Left forelimb (tissue), 1 donor: ENCODE measurements around the gene ZNF488.

Experiments used
- DNase-seq: peaks from one replicate; pipeline ENCODE4 v3.0.0-alpha.2; 2018; ENCODE audit warnings: low spot score

The ZNF488 gene

DNA sequence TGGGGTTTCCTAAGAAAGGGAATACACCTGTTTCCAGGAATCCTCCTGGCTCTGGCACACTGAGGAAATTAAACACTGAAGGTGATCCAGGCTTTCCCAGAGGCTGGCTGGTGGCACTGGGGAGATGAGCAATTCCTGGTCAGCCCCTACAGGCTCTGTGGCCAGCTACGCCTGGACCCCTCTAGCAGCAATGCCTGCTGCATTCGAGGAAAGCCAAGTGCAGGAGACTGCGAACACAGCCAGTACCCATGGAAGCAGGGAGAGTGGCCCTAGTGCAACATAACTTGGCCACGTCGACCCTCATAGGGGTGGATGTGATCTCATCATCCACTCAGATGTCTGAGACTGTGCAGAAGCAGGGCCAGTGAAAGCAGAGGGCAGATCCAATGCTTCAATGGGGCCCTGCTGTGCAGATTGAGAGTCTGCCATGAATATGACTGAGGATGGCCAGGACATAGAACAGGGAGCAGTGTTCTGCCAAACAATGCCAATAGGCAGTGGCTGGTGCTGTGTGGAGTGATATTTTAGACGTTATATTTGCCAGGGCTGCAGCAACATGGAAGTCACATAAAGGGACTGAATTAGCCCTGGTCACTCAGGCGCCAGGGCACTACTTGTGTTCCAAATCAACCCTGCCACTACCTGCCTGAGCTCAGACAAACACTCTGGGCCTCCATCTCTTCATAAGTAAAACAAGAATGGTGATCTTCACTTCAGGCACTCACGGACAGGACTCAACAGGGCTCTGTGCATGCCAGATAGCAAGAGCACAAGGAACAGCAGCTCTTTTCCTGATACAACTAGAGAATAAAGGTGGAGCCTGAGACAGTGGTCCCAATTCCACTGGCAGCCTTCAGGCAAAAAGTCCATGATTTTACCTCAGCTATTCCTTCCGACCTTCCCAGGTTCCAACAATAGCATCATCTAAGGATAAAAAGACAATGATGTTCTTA is 2.4 kb downstream of the ZNF488 start:
- DNase-seq = peak; percentile 53

DNA sequence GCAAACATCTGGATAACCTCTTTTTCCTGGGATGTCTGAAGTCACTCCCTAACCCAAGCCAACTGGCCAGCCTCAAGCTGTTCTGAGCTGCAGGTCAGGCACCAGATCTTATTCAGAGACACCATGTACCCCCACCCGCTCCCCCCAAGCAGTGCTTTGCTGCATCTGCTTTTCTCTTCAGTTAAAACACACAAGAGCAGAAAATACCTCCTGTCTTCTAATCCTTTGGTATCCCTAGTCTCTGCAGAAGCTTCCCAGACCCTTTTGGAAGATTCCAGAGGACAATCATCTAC is 3.0 kb downstream of the ZNF488 start:
- peak; percentile 51 for DNase-seq

DNA sequence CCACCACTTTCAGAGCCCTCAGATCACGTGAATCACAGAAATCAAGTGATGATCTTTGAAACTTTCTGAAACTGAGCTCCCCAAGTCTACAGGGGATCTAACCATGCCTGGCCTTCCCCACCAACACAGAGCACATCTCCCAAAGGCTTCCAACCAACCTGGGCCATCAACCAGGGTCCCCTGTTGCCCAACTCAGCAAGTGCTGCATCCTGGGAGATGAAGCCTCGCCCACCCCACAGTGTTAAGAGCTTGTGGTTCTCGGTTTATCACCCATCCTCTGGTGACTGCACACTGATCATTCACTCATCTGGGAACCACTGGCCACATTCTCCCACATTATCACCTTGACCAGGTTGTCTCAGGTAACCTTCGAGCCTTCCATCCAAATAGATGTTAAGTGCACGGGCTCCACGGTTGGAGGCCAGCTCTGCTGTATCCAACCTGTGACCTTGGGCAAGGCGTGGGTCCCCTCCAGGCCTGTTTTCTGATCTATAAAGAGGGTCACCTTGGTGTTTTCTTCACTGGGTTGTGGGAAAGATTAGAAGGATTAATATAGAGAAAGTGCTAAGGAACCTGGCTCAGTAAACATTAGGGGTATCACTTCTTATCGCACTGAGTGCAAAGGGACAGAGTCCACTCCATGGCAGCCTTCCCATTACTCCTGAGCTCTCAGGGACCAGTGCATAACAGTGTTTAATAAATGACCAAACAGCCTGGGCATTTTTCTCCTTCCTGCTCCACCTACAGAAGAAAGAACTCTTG is 3.6 kb downstream of the ZNF488 start:
- DNase-seq = peak; percentile 41

DNA sequence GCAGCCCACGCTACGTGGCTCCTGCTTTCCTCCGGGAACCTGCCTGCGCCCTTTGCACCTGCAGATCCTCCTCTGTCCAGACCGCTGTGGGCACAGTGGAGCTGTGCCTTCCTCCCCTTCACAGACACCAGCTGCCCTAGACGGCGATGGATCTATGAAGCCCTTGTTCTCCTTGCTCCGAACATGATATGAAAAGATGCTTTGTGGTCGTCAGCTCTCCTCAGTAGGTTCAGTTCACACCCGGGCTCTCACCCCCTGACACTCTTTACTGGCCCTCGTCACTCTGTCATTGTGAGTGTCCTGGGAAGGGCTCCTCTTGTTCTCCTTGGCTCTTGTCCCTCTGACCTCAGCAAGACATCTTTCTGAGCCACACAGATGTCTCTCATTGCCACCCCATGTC is 4.2 kb downstream of the ZNF488 start:
- peak; percentile 36 for DNase-seq

DNA sequence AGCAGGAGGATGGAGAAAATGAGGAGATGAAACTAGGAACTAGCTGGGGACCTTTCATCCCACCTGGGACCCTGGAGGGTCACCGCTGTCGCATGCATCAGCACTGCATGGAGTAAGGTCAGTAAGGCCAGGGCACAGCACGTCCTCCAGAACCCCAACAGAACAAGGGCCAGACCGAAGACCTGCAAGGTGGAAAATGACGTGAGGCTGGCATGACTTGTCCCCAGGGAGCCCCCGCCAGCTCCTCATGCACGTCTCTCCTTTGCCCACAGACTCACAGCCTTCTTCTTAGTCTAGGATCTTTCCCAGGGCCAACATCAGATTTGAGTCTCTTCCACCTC is 4.7 kb downstream of the ZNF488 start:
- DNase-seq = no peak

DNA sequence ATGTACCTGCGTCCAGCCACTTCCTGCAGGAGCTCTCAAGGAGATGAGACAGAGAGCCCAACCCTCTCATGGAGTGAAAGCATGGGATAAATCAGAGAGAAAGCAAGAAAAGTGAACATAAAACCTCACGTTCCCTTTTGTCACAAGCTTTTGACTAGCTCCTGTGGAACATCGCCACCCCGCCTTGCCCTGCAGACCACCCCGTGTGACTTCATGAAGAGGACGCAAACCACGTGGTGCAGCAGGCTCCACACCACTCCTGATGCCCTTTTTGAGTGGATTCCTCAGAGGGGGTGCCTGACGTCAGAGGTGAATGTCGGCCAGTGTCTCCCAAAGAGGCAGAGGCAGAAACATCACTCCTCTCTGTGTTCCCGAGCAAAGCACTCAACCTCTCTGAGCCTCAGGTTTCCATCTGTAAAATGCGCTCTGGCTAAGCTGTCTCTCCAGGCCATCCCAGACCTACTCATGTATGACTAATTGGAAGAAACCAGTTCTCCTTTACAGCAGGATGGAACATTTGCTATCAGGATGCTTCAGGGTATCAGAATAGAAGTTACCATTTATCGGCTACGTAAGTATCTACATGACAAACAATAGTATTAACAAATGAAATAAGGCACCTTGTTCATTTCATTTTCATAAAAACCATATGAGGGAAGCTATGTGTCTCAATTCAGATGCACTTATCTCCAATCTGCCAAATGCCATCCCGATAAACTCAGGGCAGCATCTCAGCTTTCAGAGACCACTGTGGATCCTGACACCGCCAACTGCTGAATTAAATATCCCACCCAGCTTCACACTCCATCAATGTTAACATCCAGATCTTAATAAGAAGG is 5.3 kb downstream of the ZNF488 start:
- peak; percentile 41 for DNase-seq

DNA sequence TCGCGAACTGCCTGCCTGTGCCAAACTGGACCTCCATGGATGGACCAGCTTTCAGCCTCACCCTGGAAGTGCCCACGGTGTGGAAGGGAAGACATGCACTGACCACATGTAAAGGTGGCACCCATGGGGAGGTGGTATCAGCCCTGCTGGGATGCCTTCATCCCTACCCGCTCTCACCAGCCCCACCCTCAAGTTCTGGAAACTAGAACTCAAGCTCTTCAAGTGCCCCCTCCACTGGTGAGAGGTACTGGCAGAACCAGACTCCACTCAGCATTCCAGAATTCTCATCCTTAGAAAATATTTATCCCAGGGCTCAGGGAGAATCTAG is 5.9 kb downstream of the ZNF488 start:
- DNase-seq = peak; percentile 60

DNA sequence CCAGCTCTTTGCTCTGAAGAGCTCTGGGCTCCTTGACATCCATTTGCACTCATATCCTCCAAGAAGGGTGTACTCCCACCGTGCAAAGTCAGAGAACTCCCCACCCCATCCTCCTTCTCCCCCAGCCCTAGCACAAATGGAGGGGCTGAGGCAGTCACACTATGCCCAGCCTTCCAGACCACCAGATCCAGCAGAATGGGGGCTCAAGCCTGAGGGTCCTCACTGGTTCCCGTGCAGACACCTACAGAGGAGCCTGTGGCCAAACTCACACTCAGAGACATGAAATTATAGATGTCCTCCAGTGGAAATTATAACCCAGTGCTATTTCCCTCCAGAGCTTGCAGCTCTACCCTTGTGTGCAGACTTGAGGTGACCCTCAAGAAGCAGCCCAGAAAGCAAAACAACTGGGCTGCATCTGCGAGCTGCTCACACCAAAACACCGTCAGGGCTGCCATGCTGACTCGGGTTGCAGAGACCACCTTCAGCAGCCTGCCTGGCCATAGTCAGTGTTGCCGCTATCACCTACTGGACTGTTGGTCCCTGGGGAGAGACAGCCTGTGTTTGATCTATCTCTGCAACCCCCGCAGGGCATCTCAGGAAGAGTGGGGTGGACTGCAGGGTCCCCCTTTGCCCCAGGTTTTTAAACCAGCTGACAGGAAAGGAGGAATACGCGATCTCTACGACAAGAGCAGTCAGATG is 7.4 kb downstream of the ZNF488 start:
- peak; percentile 31 for DNase-seq

DNA sequence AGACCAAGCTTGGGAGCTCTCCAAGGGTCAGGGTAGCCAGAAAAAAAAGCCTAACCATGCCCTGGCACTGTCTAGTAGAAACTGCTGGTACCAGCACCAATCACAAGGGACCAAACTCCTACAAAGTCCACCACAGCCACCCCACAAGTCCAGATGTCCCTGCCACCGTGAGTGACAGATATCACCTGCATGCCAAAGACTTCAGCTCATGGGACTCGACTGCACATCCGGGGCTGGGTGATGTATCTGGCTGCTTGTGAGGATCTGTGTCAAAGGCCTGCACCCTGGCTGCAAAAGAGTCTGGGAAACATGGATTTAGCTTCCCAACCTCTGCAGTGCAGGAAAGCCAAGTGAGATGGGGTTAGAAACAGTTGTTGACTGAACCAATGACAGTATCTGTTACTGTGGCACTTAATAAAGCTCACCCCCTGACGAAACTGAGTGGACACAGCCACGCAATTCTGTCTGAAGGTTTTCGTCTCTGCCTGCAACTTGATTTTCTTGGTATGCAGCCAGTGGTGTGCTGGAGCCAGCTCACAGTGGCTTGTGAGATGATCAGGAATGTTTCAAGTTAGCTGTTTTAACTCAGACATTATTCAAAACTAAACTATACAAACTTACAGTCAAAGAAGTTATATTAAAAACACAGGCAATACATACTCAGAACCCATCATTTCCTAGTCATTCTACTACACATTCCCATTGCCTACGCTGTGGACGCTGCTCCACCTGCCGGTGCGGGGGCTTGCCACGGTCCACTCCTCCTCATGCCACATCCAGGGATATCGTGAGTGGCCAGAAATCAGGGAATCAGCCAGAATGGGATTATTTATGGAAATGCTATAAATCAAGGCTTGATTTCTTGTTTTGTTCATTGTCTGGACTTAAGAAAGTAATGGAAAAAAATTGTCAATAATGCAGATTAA is 9.2 kb downstream of the ZNF488 start:
- DNase-seq = peak; percentile 63

DNA sequence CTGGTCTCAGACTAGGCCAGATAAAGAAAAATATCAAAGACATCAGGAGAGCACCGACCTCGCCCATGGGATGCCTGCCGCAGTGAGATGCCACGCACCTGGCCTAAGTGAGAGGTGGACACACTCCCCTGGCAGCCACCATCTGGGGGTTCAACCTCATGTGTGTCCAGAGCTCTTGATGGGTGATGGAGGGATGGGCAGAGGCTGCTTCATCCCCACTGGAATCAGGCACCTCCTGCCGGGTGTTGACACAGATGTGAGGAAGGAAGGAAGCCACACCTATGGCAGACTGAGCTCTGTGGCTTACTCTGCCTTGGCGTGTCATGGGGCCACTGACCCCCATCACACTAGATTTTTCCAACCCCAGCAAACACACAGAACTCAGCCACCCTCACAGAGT is 11.4 kb downstream of the ZNF488 start:
- peak; percentile 55 for DNase-seq

DNA sequence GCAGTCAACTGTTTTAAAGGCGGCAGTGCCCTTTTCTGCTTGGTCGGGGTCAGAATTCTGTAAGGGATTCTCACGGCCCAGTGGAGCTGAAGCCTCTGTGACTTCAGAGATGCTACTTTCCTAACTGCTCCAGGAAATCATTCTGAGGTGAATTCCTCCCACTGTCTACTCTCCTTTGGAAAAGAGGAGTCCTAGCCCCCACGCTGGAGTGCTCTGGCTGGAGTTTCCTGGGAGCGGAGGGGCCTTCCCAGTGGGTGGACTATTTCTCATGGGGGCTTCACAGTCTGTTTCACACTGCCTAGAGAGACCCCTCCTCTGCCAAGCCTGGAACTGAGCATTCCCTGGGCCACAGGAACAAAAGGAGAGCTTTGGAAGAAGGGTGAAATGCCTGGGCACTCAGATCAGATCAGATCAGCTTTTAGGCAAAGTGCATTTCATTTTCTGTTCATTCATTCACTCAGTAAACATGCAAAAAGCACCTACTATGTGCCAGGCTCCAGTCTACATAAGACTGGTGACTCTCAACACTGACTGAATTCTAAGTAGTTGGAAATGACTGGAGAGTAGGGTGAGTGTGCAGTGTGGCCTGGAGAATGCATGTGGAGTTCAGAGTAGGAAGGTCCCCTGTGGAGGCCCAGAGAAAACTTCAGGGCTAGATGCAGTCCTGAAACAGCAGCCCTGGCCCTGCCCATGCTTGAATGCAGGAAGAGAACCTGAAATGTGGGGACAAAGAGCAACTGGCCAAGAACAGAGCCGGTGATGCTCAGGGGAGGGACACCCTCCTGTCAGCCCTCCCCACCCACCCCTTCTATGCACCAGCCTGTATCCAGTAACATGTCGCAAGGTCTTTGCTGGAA is 12.2 kb downstream of the ZNF488 start:
- peak; percentile 31 for DNase-seq

DNA sequence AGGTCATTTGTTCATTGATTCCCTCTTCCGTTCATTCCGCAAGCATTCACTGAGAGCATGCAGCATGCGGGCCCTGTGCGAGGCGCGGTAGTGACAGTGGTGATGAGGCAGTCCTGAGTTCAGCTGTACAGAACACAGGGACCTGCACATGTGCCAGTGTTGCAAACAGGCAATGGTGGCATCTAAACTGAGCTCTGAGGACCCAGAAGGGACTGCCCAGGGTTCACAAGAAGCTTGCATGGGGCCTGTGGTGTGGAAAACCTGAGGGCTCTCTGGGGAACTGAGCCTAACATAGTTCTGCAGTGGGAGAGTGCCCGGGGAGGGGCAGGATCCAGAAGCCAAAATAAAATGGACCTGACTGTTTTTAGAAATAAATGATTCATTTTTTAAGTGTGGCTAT is 13.2 kb downstream of the ZNF488 start:
- peak; percentile 18 for DNase-seq

DNA sequence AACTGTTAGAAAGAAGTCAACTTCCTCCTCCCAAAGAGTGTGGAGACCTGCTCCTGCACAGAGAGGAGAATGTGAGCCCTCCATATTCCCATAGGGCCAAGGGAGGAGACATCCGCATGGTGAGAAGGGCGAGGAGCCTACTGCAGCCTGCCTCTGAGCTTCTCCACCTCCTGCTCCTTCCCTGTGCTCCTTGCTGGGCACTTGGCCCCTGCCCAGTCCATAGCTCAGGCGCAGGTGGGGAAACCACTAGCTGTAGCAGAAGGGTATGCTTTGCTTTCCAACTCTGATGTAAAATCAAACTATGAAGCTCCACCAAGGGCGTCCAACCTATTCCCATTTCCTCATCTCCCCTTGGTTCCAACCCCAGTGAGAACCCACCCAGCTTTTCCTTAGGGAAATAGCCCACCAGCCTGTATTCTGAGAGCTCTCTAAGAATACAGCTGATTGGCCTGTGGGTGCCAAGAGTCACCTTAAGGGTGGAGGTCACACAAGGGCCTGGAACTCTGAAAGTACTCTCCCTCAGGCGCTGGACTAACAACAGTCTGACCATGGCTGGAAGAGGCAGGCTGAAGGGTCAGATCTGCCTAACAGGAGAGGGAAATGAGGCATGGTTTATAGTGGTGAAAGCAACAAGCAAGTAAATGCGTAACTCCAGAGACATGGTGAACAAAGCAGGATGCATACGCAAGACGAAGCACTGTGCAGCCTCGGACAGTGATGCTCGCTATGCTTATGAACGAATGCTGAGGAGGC is 13.9 kb downstream of the ZNF488 start:
- peak; percentile 36 for DNase-seq

DNA sequence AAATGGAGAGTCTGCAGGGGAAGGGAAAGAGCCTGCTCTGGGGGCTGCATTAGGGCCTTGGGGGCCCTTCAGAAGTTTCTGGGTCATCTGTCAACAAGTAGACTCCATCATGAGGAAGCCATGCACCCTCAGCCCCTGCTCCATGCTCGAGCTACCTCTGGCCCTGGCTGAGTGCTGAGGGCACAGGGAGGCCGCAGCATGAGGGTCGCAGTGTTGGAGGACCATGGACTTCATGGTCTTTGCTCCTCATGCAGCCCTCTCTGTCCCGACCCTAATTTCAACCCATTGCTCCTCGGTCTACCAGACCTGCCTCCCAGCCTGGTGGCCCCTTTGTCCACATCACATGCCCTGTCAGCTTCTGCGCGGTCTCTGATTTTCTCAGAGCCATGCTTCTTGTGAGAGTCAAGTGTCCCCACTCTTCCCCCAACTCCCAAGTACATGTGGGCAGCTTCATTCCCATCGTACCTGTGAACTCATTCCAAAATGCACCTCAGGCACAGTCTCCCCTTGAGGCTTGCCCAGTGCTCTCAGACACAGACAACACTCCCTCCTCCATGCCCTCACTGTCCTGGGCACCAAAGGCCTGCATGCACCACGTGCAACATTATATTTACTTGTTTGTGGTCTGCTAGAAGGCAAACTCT is 14.7 kb downstream of the ZNF488 start:
- DNase-seq = peak; percentile 40

DNA sequence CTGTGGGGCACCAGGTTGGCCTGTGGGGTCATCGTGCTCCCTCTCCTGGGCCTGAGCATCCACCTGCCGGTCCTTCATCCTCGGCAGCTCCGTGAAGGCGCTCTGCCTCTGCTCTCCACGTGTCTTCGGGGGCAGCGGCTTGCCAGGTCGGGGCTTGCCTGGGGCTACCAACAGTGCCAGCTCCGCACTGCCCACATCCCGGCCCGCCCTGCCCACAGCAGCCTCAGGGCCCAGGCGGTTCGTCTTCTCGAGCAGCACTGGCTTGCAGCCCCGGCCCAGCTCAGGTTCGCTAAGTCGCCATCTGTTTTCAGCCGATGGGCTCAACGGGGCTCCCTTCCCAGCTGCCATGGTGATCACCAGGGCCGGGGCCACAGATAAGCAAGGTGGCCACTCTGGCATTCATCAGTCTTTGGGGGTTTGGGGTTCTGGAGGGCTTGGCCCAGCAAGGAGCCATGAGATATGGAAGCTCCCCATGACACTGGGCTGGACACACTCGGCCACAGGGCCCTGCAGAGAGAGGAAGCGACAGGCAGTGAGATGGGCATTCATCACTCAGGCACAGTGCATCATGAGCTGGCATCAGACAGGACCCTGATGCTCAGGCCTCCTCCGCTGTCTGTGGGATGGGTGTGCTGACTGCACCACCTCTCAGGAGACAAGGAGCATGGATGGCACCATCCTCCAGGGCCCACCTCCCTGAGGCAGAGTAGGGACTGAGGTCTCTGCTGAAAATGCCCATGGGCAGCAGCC is 15.5 kb downstream of the ZNF488 start:
- peak; percentile 52 for DNase-seq

DNA sequence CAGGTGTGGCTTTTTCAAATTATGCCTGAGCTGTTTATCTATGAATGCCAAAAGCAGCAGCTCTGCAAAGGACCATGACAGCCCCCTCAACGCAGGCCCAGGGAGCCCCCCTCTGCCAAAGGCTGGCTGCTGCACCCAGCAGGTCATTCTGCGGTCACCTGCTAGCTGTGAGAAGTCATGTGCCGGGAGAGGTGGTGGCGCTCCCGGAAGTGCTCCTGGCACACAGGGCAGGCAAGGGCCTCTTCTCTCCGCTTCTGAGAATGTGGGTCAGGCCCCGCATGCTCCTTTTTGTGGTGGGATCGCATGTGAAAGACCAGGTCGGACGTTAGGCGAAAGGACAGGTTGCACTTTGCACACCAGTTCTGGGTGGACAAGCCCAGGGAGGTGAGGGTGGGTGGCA is 16.4 kb downstream of the ZNF488 start:
- DNase-seq = peak; percentile 45

DNA sequence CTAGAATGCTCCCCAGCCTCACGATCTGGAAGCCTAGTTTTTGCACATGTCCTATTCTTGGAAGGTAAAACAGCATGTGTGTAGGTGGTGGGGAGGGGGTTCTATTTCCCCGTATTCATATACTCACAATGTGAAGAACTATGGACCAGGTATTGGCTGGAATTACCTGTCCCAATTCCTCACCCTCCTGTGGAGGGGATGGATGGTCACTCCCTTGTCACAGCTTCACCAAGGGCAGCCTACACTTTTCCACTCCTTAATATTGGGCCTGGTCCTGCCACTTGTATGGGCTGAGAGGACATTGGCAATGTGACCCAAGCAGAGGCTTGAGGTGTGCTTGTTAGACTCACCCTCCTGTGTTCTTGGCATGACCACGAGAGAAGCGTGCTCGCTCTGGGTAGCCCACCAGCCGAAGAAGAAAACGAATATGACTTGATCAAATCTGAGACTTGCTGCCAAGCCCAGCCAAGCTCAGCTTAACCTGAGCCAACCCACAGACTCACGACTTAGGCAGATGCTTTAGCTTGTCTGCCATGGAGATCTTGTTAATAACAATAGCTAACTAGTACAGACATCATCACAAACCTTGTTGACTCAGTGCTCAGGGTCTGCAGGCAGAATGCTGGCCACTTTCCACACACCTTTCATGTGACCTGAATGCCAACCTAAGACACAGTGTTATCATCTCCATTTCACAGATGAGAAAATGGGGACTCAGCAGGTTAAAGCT is 17.2 kb downstream of the ZNF488 start:
- DNase-seq = peak; percentile 26
